Islet of Langerhans (tissue), 1 donor: ENCODE data around the gene MYO1F.
"Not testable (repeated sequence)": the region's sequence is repeated elsewhere in the genome, so short reads cannot be mapped to it uniquely, and the experiment has no call there.

ENCODE experiments used
- FAIRE-seq: peaks from one replicate; lab custom pipeline; 2011; peaks lifted over from hg19 to GRCh38; lab: Jason Lieb, UNC

MYO1F gene

GRCh38 chr19:8561075-8561764 is 16.0 kb downstream of the MYO1F start:
- FAIRE-seq: no peak

- no peak for FAIRE-seq
These were observed 18.9 kb downstream of the MYO1F start for GRCh38 chr19:8558325-8558724.

GRCh38 chr19:8557642-8558238 is 19.5 kb downstream of the MYO1F start:
- FAIRE-seq: no peak

GRCh38 chr19:8553729-8554128 is 23.5 kb downstream of the MYO1F start:
- FAIRE-seq: not testable (repeated sequence)

- no peak for FAIRE-seq
These were observed 24.4 kb downstream of the MYO1F start for GRCh38 chr19:8552810-8553209.

- no peak for FAIRE-seq
These were observed 27.2 kb downstream of the MYO1F start for GRCh38 chr19:8550070-8550469.

GRCh38 chr19:8545743-8546142 is 31.5 kb downstream of the MYO1F start:
- no peak for FAIRE-seq

- no peak for FAIRE-seq
These were observed 33.1 kb downstream of the MYO1F start for GRCh38 chr19:8544168-8544567.

GRCh38 chr19:8539621-8540149 is 37.6 kb downstream of the MYO1F start:
- no peak for FAIRE-seq

GRCh38 chr19:8537099-8537498 is 40.1 kb downstream of the MYO1F start:
- FAIRE-seq: no peak

- FAIRE-seq: no peak
These were observed 41.0 kb downstream of the MYO1F start for GRCh38 chr19:8536282-8536681.

GRCh38 chr19:8532225-8532624 is 45.0 kb downstream of the MYO1F start:
- no peak for FAIRE-seq

- FAIRE-seq: no peak
These were observed 45.8 kb downstream of the MYO1F start for GRCh38 chr19:8531470-8531869.

GRCh38 chr19:8530061-8530679 is 47.1 kb downstream of the MYO1F start:
- FAIRE-seq: no peak

- no peak for FAIRE-seq
These were observed 47.8 kb downstream of the MYO1F start for GRCh38 chr19:8529369-8530006.

- no peak for FAIRE-seq
These were observed 48.7 kb downstream of the MYO1F start for GRCh38 chr19:8528500-8528899.

GRCh38 chr19:8526345-8527091 is 50.7 kb downstream of the MYO1F start:
- FAIRE-seq: no peak

- no peak for FAIRE-seq
These were observed 51.9 kb downstream of the MYO1F start for GRCh38 chr19:8525401-8525684.

GRCh38 chr19:8519388-8519787 is 57.9 kb downstream of the MYO1F start:
- no peak for FAIRE-seq

- no peak for FAIRE-seq
These were observed 58.7 kb downstream of the MYO1F start for GRCh38 chr19:8518536-8518935.

GRCh38 chr19:8517551-8518442 is 59.4 kb downstream of the MYO1F start:
- no peak for FAIRE-seq

- no peak for FAIRE-seq
These were observed 61.9 kb downstream of the MYO1F start for GRCh38 chr19:8515317-8515716.
